GM12874 (cell line): ENCODE results near the gene PHF10.

ENCODE experiments used
- TF ChIP-seq, protein P1 (sequence below): IDR thresholded peaks from 2 replicates; pipeline ENCODE4 v1.5.1; 2011; ENCODE audit warnings: low read depth, mild to moderate bottlenecking, control low read depth, low read length, moderate library complexity; ENCODE audit not compliant: insufficient read depth

Gene PHF10

GRCh38 chr6:169724494-169725124 lies at the start of gene PHF10:
Gene PHF10, minus strand, starts transcription at chr6:169724500. Its CDS starts 569 bp downstream, at chr6:169723931.
- TF ChIP-seq, protein P1, sequence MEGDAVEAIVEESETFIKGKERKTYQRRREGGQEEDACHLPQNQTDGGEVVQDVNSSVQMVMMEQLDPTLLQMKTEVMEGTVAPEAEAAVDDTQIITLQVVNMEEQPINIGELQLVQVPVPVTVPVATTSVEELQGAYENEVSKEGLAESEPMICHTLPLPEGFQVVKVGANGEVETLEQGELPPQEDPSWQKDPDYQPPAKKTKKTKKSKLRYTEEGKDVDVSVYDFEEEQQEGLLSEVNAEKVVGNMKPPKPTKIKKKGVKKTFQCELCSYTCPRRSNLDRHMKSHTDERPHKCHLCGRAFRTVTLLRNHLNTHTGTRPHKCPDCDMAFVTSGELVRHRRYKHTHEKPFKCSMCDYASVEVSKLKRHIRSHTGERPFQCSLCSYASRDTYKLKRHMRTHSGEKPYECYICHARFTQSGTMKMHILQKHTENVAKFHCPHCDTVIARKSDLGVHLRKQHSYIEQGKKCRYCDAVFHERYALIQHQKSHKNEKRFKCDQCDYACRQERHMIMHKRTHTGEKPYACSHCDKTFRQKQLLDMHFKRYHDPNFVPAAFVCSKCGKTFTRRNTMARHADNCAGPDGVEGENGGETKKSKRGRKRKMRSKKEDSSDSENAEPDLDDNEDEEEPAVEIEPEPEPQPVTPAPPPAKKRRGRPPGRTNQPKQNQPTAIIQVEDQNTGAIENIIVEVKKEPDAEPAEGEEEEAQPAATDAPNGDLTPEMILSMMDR = no peak

GRCh38 chr6:169766921-169767736 lies 42.8 kb upstream of the PHF10 start:
- TF ChIP-seq, protein P1 = no peak

GRCh38 chr6:169766232-169766631 lies 41.9 kb upstream of the PHF10 start:
- TF ChIP-seq, protein P1 = no peak

- TF ChIP-seq, protein P1 = no peak
Measured at GRCh38 chr6:169763881-169764280, 39.6 kb upstream of the PHF10 start.

GRCh38 chr6:169763308-169763707 lies 39.0 kb upstream of the PHF10 start:
- TF ChIP-seq, protein P1 = no peak

GRCh38 chr6:169755162-169755561 lies 30.9 kb upstream of the PHF10 start:
- TF ChIP-seq, protein P1 = no peak

- TF ChIP-seq, protein P1 = no peak
Measured at GRCh38 chr6:169752074-169752623, 27.8 kb upstream of the PHF10 start.
